ENCODE measurements around the gene HESX1.

Gene HESX1

GRCh38 chr3:57166660-57167059 lies 33.1 kb downstream of the HESX1 start:
- DNase-seq: no peak

- no peak for DNase-seq
These were observed 34.1 kb downstream of the HESX1 start for GRCh38 chr3:57165641-57166040.

DNA sequence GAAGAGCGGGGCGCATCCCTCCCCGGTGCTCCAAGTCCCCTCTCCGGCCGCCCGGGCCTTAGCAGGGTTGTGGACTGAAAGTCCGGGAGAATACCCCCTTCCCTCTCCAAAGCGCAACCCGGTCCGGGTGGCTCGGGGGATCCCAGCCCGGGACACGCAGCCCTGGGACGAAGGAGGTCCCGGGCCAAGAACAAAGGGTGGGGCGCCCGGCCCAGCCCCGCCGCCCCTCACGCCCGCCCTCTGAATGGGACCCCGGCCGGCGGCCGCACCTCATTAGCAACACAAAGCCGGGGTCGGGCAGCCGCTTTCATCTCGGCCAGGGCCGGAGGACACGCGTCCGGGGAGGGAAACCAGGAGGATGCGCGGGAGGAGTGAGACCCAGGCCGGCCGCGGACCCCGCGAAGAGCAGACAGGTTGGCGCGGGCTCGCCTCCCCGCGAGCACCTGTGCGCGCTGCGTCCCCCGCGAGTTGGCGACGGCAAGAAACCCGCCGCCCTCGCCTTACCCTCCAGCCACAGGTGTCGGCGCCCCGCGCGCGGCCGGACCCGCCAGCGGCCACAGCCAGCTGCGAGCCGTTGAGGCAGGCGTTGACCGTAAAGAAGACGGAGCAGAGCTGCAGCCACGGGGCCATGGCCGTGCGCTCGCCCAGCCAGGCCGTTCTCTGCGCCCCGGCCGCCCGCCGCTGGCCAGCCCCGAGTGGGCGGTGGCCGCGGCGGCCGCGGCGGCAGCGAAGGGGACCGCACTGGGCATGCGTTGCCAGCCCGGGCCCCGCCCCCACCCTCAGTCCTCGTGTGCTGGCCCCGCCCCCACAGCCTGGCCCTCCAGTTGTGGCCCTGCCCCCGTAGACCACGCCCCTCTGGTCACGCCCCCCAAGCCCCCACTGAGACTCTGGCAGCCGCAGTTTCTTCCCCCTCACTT lies 34.9 kb downstream of the HESX1 start, which contains the start of gene IL17RD:
TSS of gene IL17RD (minus strand) at position 697 of the 917 bp plus-strand sequence. CDS start at position 630, 67 bp downstream.
- peak; percentile 38 to 65 for DNase-seq

DNA sequence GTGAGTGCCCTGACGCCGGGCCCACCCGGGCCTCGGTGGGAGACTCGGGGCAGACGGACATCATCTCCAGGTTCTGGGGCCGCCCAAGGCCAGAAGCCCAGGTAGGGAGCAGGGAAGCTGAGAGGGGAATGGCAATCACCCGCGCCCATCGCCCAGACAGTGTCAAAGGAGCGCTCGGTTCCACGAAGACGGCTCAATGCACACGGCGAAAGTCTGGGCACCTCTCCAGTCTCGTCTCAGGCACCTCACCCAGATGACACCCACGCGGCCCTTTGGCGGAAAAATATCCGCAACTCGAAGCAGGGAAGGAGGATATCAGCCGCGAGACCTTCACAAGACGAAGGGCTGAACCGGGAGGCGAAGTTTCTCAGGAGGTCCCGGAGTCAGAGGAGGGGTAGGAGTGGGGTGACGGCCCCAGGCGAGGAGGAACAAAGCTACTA lies 35.5 kb downstream of the HESX1 start:
- no peak for DNase-seq

- DNase-seq: no peak
These were observed 36.0 kb downstream of the HESX1 start for GRCh38 chr3:57163751-57164150.

- DNase-seq: no peak
These were observed 37.9 kb downstream of the HESX1 start for GRCh38 chr3:57161915-57162314.

DNA sequence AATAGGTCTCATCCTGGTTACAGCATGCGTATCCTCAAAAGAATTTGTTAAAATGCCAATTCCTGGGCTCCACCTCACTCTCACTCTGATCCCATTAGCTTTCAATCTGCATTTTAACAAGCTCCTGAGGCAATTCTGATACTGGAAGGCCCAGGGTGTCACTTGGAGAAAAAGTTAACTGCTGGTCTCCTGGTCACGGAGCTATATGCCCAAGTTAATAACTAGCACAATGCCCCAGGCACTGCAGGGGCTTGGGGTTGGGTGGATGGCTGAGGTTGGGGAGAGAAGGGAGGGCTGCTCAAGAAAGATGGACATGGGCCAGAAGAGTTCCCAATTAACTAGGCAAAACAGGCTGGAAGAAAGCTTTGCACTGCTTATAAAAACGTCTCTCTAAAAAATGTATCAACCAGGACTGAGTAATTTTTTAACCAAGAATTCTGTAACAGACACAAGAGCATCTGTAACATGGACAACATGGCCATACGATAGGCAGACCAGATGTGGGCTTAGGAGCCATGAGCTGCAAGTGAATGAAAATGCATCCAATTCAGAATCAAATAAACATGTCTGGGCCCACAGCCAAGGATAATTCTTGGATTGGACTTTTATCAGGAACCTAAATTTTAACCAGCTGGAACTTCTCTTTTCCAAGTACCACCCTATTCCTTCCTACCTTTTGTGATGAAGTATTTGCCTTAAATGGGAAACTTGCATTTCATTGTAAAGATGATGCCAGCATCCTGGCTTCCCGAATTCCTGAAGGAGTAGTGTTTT lies 38.8 kb downstream of the HESX1 start:
- no peak for DNase-seq

GRCh38 chr3:57160076-57160764 lies 39.6 kb downstream of the HESX1 start:
- no peak for DNase-seq

GRCh38 chr3:57158813-57159738 lies 40.7 kb downstream of the HESX1 start:
- DNase-seq: peak in 1 of 2 donors; percentile 21

- no peak for DNase-seq
These were observed 41.5 kb downstream of the HESX1 start for GRCh38 chr3:57158325-57158724.

GRCh38 chr3:57157545-57157944 lies 42.2 kb downstream of the HESX1 start:
- no peak for DNase-seq

GRCh38 chr3:57155310-57155643 lies 44.5 kb downstream of the HESX1 start:
- DNase-seq: no peak

DNA sequence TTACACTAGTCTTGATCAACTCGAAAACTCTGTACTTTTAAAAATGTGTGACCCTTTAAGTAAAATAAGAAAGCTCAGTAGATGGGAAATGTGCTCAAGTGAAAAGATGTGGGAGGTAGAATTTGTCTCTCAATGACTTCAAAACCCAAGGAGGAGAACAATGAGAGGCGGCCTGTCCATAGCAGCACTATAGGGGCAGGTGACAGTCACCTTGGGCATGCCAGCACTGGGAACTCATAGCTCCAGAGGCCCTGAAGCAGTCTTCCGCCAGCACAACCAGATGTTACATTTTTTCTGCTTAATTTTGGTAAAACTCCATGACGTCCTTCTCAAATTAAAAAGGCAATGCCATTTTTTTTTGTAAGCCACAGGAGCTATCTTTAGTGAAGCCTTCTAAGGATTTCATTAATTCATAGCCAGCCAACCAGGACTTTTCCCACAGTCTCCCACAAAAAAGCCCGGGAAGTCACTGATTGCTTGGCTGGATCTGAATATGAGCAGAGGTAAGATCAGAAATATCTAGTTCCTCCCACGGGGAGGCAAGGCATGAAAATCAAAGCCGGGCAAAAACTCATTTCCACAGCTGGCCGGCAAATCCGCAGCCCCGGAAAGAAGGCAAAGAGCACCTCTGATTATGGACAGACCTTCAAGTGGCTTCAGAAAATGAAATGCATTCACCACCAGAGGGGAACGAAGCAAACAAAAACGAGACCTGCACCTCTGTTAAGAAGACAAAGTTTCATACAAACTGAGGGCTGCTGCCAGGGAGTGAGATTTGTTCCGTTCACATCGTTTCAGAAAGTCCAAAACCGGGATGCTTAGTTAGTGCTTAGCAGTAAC lies 45.1 kb downstream of the HESX1 start:
- DNase-seq: no peak

- no peak for DNase-seq
These were observed 47.3 kb downstream of the HESX1 start for GRCh38 chr3:57152151-57153143.

GRCh38 chr3:57151749-57152148 lies 48.0 kb downstream of the HESX1 start:
- DNase-seq: no peak

DNA sequence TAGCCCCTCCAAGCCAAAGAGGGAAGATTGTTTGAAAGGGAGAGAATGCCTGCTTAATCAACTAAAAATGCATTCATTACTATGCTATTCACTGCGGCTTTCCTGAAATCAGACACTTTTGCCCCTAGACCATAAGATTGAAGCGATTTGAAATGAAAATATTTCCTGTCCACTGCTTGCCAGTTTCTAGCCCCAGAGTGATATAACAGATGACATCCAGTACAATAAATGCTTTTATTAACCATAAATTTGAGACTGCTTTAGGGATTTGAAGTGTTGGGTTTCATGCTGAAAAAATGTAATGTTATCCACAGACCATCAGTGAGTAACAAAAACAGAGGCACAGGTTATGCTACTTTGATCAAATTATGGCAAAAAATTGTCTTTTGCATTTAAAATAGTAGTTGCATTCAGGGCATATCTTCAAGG lies 48.7 kb downstream of the HESX1 start:
- DNase-seq: no peak

DNA sequence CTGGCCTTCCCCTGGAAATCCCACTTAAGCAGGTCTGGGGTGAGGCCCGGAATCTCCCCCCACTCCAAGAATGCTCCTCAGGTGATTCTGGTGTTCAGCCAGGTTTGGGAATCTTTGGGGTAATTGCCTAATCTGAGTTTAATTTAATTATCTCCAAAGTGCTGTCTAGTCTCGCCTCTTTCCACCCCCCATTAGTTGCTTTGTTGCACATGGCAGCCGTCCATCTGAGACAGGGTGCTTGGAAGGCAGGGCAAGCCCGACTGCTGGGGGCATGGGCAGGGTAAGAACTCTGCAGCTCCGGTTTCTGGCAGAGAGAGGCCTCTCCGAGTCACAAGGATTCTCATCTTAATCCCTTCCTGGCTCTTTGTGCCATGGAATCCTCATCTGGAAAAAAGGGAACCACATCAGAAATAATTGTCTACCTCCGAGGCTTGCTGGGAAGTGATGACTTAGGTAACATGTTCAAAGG lies 49.6 kb downstream of the HESX1 start:
- no peak for DNase-seq

Data from CD4-positive, alpha-beta T cell treated with Interleukin-1 beta for 1 hour (primary cell).